GM18499 (cell line): ENCODE results near the gene TCEAL2.
"Not testable (repeated sequence)": the region's sequence is repeated elsewhere in the genome, so short reads cannot be mapped to it uniquely, and the experiment has no call there.

Experiments used
- ATAC-seq: cut with Tn5 transposase; IDR thresholded peaks from one replicate; pipeline ENCODE4 v1.9.1; 2021; ENCODE audit warnings: moderate number of reproducible peaks; ENCODE audit not compliant: insufficient read depth, unreplicated experiment

Gene TCEAL2

GRCh38 chrX:102125436-102125835 is at the start of gene TCEAL2:
TSS of gene TCEAL2 (plus strand) at chrX:102125679. CDS start at chrX:102126831, 1,152 bp downstream.
- not testable (repeated sequence) for ATAC-seq

- no peak for ATAC-seq
Measured at GRCh38 chrX:102077426-102077825, 48.1 kb upstream of the TCEAL2 start.

DNA sequence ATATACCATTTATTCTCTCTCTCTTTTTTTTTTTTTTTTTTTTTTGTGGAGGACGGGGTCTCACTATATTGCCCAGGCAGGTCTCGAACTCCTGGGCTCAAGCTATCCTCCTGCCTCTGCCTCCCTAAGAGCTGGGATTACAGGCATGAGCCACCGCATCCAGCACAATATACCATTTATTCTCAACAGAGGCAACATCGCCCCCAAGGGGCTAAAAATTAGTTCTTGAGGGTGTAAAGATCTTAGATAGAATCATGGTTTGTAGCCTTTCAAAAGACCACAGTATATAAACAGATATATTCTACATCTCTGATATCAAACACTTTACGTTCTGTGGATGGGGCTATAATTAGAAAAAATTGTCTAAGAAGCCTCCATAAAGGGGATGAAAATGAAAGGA is 39.8 kb upstream of the TCEAL2 start:
- ATAC-seq = no peak

- ATAC-seq = no peak
Measured at GRCh38 chrX:102113367-102113766, 12.1 kb upstream of the TCEAL2 start.

DNA sequence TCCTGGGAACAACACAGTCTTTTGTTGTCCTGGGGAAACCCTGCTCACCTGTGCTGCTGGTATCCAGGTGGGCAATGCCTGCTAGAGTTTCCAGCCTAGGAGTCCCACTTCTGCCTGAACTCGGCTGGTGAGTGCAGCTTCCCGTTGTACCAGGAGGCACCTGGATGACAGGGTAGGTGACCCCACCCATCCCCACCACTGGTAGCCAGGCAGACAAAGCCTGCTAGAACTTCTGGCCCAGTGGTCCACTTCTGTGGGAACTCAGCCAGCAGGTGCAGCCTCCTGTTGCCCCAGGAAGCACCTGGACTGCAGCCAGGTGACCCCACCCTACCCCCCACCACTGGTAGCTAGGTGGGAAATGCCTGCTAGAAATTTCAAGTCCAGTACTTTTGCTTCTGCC is 9.7 kb upstream of the TCEAL2 start:
- no peak for ATAC-seq

GRCh38 chrX:102125014-102125413 is 465 bp upstream of the TCEAL2 start:
- ATAC-seq = not testable (repeated sequence)

- ATAC-seq = not testable (repeated sequence)
Measured at GRCh38 chrX:102126080-102126818, 770 bp downstream of the TCEAL2 start.

DNA sequence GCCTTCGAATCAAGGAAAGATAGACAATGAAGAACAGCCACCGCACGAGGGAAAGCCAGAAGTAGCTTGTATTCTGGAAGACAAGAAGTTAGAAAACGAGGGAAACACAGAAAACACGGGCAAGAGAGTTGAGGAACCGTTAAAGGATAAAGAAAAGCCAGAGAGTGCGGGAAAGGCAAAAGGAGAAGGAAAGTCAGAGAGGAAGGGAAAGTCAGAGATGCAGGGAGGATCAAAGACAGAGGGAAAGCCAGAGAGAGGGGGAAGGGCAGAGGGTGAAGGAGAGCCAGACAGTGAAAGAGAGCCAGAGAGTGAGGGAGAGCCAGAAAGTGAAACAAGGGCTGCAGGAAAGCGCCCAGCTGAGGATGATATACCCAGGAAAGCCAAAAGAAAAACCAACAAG is 1.4 kb downstream of the TCEAL2 start:
- ATAC-seq = no peak

GRCh38 chrX:102129473-102129872 is 4.0 kb downstream of the TCEAL2 start:
- no peak for ATAC-seq

DNA sequence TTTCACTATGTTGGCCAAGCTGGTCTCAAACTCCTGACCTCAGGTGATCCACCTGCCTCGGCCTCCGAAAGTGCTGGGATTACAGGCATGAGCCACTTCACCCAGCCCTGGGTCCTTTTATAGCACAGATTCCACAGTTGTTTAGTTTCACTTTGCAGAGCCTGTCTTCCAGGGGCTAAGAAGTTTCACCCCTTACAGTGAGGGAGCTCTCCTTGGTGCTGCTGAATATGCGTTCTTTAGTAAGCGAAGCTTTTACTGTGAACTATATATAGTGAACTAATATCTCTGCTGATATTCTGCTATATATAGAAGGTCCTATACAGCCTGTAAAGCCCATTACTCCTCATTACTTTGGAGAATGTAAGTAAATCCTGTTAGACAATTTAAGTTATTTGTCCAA is 12.6 kb downstream of the TCEAL2 start:
- ATAC-seq = no peak

GRCh38 chrX:102140876-102141275 is 15.4 kb downstream of the TCEAL2 start:
- ATAC-seq = not testable (repeated sequence)

GRCh38 chrX:102141631-102142030 is 16.2 kb downstream of the TCEAL2 start:
- ATAC-seq = not testable (repeated sequence)

DNA sequence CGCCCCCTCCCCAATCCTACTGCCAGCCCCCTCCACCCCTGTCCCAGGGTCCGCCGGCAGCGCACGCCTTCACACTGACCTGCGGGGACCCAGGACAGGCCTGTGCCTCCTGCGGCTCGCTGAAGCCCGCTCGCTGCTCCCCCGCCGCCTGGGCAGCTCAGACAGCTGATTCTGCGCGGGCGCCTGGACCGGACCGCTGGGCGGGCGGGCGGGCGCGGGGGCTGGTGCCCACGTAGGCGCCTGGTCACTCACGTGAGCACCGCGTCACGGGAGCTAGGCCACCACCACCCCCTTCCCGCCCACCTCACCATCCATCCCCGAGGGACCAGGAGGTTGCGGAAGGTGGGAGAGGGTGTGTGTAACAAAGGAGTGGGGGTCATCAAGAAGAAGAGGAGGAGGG is 16.8 kb downstream of the TCEAL2 start, which contains the start of gene TCEAL6:
Gene TCEAL6 (minus strand): TSS at position 208 of the 400 bp plus-strand sequence.
- not testable (repeated sequence) for ATAC-seq

DNA sequence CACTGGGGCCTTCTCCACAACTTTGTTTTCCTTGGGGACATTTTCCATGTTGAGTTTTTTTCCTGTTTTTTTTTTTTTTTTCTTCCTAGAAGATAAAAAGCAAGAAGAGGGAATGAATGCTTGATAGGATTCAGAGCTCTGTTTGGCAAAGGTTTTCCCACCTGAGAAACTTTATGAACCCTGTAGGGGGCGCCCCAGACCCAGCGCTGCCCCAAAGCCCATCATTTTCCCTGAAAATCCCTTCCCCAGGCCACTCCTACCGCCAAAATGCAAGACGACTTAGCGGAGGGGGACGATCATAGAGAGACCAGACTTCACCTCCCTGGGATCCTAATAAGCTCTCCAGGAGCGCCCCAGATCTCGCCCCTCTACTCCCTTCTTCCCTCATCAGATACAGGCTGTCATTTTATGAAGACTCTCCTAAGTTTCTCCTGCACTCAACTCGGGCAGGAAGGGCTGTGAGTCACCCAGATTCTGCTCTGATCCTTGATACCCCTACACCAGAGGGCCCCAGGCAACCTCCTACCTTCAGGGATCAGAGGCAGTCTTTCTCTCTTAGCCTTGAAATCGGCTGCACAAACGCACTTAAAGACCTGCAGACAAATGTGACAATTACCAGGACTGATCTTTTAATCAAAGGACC is 28.9 kb downstream of the TCEAL2 start:
- no peak for ATAC-seq

GRCh38 chrX:102154900-102155805 is 29.7 kb downstream of the TCEAL2 start:
- ATAC-seq = no peak

DNA sequence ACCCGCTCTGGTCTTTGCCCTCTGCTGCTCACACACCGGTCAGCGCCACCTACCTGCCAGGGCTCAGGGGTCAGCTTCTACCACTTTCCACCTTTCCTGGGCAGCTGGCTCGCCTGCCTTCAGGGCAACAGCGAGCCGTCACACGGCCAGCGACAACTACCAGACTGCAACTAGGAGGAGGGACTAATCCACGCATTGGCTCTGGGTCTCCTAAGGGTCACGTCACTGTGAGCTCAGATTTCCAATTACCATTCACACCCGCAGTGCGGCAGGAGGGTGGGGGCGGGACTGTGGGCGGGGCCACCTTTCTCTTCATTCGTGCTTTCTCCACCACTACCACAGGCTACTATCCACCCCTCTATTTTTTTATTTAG is 30.3 kb downstream of the TCEAL2 start, which contains the start of gene BEX5:
Gene BEX5 (minus strand): TSS at position 172 of the 374 bp plus-strand sequence. CDS start 1,712 bp downstream, outside the sequence.
- ATAC-seq = no peak
